Cerebellar cortex (tissue), 1 donor: ENCODE results near the gene PHTF1.
"Not testable (repeated sequence)": the region's sequence is repeated elsewhere in the genome, so short reads cannot be mapped to it uniquely, and the experiment has no call there.

Experiments
- DNase-seq: peaks from one replicate; pipeline ENCODE4 v3.0.0-alpha.2; 2015; ENCODE audit warnings: low spot score

The PHTF1 gene

DNA sequence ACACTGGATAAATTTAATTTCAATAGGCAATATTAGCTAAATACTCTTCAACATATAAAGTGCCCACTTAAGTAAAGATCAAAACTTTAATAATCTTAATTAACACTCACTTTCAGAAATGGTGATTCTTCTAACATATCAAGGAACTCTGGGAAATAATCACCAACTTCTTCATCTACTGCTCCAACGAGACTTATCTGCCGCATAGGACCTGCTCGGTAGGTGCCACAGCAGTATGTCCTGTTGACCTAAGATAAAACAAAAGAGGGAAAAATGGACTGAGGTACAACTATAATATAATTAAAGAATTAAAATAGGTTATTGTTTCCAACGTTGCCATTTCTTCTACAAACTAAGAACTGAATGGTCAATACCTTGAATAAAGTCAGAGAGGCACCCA is 18.3 kb upstream of the PHTF1 start:
- no peak for DNase-seq

DNA sequence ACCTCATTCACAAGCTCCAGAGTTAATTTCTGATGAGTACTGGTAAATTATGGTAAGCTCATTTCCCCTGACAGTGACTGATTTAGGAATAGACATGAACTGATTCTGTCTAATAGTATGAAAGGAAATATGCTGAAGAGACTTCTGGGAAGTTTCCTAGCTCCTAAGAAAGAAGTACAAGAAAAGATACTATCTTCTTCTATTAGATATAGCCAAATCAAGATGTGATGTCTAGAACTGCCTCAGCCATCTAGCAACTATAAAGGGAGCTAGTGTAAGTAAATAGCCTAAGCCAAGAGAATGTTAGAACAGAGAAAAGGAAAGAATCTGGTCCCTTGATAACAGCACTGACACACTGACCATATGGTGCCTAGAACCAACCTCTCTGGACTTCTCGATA is 10.7 kb upstream of the PHTF1 start:
- peak; percentile 71 for DNase-seq

DNA sequence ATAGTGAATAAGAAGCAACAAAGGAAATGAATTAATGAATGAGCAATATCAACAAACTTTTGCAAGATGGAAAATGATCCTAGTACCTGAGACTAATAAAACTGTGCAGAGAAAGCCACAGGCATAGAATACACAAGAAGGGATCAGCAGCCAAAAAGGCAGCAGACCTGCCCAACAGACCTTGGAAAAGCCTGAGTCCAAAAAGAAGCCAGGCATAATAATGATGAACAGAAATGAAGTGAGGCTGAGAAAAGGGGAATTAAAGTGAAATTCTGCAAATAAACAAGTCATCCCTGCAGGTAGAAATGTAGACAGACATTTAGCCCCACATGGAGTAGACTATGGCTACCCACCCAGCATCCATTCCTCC is 10.3 kb upstream of the PHTF1 start:
- DNase-seq = peak; percentile 85

DNA sequence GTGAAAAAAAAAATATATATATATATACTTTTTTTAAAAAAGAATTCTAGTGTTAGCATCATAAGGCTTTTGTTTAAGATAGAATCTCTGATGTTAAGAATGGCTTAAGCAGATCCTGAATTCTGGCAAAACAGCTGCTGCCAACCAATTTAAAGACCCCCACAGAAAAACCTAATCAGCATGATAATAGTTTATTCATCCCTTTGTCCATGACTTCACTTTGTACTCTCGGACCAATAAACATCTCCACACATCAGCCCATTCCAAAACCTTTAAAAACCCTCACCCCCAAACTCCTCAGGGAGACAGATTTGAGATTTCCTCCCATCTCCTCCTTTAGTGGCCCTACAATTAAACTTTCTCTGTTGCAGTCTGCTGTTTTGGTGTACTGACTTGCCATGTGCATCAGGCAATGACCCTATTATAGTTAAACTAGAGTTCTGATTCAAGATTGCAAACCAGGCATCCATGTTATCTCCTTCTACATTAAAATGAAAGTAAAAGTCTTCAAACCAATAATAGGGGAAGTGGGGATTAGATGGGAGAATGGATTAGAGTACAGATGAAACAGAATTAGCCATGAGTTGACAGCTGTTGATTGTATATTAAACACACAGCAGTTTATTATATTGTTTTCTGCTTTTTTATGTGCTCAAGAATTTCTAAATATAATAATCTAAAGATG is 9.8 kb upstream of the PHTF1 start:
- DNase-seq = no peak

DNA sequence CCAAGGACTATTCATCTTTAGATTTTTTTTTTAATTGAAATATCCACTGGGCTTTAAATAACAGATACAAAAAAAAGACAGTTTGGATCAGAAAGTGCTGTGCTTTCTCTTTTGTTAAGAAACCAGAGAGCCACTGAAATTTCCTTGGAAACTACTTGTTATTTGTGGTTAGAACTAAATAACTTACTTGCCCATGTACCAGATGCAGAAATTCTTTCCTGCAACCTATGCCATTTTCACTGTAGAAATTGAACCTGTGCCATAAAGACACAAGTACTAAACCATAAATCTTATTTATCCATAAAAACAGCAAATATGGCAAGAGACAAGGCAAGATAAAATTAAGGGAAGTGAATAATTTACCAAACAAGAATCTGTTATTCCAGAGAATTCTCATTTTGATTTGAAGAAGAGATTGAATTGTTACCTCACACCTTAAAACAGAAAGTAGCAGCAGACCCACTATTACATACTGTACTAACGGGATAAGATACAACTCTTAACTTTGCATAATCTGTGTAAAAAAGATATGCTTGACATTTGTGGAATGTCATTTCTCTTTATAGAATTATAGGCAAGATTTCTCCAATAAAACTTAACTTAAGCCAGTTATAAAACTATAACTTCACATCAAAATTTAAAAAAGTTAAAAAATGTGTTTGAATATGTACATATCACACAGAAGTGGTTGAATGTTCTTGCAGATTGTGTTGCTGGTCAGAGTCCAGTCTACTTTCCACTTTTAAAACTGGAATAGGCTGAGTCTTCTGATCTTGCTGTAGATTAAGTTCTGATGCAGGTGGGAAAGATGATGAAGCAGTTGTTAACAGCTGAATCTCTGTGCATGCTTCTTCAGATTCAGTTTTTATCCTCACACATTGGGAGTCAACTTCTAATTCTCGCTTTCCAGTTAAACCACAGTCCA is 6.3 kb upstream of the PHTF1 start:
- no peak for DNase-seq

DNA sequence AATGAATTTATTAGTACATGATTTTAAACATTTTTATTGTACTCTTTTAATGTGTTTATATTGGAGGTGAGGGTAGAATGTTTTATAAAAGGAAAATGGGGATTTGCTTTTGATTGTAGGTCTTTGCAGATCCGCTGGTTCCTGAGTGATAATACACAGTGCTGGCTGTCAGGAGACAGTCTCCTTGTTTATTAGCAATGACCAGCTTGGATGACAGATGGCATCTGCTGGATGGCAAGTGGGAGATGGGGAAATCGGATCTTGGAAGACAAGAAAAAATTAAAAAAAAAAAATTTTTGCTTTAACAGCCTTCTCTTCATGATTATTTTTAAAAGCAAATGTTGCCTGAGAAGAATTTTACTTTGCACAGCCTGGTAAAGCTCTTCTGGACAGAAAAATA is 4.4 kb upstream of the PHTF1 start:
- DNase-seq = peak; percentile 94

DNA sequence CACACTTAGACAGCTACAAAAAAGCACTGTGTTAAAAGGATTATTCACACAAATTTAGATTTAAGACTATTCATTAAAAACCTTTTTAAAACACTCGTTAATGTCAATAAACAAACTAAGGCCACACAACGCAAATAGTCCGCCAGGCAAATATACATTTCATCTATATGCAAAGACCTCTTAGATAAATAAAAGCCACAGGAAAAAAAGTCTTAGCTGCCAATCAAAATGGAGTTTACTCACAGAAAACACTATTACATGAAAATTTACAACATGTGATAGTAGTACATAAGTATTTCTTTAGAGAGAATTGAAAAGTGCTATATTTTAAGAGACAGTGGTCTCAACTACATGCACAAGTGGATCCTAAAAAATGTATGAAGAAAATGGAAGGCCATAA is 2.7 kb upstream of the PHTF1 start:
- no peak for DNase-seq

DNA sequence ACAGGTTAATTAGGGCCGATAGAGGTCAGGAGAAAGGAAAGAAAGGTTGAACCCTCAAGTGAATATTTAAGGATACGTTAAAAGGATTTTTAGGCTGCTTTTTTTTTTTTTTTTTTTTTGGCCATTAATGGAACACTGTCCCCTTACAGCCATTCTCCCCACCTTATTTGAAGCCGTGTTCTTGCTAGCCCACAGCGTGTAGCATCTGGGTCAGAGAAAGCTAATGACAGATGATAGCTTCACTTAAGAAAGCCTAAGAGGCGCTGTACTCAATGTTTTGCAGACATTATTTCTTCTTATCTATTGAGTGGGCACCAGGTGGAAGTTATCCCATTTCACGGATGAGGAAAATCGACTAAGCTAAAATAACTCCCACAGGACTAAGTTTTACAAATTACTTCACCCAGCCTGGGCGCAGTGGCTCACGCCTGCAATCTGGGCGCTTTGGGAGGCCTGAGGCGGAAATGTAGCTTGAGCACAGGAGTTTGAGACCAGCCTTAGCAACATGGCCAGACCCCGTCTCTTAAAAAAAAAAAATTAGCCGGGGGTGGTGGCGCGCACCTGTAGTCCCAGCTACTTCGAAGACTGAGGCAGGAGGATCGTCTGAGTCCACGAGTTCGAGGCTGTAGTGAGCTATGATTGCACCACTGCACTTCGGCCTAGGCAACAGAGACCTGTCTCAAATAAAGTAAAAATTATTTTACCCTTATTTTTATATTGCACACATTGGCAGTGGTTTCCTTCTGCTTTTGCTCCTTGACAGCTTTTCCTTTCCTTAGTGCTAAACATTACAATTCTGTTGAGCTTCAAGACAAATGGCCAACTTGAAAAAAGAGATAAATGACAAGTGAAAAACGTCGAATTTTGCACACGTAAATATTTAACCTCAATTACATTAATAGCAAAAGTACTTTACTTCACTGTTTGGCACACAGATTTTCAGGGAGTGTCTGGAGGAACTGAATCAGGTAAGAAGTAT is 1.1 kb upstream of the PHTF1 start:
- DNase-seq = no peak

DNA sequence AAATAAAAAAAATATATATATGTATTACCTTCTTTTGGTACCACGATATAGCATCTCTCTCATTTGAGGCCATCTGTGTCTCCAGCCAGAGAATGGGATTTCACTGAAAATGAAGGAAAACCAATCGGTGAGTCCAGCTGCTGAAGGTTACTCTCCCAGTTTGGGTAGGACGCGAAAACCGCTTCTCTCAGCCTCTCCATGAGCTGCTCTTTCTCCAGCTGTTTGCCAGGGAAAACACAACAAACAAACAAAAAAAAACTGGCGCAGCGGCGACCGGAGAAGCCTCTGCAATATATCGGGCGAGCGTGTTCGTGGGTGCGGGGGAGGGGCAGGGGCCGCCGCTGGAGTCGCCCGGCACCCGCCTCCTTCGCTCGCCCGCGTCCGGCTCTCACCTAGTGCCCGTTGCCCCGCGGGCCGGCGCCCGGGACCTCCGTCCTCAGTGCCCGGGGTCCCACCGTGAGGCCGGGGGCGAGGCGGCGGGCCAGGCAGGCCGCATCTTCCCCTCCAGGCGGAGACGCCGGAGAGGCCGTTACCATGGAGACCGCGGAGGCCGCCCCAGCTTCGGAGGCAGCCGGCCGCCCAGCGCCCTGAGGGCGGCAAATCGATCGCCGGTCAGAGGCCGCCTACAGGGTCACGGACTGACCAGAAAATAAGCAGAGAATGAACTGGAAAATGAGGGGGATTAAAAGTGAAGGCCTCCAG is 504 bp downstream of the PHTF1 start:
- DNase-seq = peak; percentile 66

DNA sequence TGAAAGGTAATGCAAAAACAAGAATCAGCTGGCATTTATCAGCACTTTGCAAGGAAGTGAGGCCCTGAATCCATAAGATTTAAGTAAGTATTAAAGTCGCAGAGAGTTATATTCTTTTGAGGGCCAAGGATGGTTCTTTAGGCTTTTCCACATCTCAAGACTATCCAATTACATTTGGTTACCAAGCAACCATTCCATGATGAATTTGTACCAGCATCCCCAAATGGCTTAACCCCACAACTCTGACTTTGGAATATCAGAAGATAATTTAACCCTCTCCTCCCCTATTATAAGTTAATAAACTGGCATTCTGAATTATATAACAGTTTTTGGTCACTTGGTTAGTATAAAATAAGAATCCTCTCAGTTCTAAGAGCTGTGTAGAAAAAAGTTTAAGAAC is 2.8 kb downstream of the PHTF1 start:
- DNase-seq = no peak

DNA sequence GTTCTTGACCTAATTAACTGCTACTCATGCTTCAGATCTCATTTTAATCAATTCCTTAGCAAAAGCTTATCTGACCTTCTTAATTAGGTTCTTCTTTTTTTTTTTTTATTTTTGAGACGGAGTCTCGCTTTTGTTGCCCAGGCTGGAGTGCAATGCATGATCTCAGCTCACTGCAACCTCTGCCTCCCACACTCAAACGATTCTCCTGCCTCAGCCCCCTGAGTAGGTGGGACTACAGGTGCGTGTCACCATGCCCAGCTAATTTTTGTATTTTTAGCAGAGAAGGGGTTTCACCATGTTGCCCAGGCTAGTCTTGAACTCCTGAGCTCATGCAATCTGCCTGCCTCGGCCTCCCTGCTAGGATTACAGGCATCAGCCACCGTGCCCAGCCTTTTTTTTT is 6.0 kb downstream of the PHTF1 start:
- DNase-seq = not testable (repeated sequence)

DNA sequence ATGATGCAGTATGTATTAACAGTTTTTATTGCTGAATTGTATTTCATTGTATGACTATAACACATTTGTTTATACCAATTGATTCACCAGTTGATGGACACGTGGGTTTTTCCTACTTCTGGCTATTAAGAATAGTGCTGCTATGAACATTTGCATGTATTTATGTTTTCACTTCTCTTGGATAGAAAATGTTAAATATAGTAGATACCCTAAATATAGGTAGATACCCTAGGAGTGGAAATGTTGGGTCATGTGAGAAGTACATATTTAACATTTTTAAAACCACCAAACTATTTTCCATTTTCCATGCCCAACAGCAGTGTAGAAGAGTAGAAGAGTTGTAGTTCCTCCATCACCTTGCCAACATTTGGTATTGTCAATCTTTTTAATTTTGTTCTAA is 7.8 kb downstream of the PHTF1 start:
- no peak for DNase-seq

DNA sequence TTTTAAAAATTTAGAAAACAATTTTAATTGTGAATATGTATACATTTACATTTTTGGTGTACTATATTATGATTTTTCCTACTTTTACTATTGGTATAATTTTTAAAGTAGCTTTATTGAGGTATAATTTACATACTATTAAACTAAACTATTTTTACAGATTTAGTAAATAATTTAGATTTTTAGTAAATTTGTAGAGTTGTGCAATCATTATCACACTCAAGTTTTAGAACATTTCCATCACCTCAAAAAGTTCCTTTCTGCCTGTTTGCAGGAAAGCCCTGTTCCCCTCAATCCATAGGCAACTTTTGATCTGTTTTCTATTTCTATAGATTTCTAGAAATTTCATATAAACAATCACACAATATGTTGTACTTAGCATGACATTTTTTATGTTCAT is 8.2 kb downstream of the PHTF1 start:
- DNase-seq = no peak

DNA sequence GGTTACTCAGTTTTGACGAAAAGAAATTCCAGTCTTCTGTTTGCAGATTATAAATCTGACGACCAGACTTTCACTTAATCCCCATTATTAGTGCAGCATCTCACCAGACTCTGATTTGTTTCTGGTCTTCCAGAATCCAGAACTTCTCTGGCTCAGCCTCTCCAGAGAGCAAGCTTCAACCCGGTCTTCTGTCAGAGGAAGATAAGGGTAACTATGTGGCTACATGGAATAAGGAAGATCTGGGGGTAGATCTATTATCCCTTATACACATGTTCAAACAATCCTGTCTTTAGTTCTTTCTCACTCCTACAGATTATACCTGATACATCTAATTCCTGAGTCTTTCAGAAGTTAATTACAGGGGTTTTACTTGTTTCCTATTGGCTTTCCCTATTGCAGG is 9.9 kb downstream of the PHTF1 start:
- no peak for DNase-seq

DNA sequence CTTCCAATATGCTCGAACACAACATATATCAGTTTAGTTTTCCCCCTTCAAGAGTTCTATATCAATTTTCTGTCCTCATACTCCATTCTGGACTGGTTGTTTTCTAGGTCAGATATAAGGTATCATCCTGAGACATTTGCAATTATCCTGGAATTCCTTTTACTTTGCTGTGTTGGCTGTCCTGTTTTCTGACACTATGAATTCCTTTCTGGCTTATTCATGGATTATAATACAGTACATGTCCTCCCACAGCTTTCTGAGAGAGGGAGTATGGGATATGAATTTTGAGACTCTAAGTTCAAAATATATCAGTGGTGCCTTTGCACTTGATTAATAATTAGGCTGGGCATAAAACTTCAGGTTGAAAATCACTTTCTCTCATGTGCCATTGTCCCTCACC is 11.9 kb downstream of the PHTF1 start:
- DNase-seq = no peak

DNA sequence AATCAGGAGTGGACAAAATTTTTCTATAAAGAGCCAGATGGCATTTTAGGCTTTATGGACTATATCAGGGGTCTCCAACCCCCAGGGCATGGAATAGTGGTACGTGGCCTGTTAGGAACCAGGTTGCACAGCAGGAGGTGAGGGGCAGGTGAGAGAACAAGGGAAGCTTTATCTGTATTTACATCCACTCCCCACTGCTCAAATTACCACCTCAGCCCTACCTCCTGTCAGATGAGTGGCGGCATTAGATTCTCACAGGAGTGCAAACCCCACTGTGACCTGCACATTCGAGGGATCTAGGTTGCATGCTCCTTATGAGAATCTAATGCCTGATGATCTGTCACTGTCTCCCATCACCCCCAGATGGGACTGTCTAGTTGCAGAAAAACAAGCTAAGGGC is 13.9 kb downstream of the PHTF1 start:
- no peak for DNase-seq

DNA sequence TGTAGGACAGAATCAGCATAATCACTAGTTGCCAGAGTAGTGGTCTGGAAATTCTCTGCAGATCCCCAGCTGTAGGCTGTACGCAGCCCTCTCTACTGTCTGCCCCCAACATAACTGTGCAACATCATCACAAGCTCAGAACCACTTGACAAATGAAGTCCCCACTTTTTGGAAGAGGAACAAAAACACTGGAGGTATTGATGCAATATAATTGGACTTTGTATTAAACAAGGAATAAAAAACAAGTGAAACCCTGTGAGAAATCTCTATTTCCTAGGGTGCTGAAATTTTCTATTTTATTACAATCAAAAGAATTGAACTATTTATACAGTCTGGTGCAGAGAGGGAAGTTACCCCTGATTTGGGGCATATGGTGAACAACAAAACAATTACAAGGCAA is 15.2 kb downstream of the PHTF1 start:
- no peak for DNase-seq

DNA sequence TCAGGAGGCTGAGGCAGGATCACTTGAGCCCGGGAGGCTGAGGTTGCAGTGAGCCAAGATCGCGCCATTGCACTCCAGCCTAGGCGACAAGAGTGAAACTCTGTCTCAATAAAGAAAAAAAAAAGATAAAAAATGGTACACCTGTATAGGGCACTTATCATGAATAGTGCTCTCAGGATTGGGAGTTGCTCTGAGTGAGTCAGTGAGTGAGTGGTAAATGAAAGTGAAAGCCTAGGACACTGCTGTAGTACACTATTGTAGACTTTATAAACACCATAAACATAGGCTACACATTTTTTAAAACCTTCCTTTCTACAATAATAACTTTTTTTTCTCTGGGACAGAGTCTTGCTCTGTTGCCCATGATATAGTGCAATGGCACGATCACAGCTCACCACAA is 16.8 kb downstream of the PHTF1 start:
- DNase-seq = no peak

DNA sequence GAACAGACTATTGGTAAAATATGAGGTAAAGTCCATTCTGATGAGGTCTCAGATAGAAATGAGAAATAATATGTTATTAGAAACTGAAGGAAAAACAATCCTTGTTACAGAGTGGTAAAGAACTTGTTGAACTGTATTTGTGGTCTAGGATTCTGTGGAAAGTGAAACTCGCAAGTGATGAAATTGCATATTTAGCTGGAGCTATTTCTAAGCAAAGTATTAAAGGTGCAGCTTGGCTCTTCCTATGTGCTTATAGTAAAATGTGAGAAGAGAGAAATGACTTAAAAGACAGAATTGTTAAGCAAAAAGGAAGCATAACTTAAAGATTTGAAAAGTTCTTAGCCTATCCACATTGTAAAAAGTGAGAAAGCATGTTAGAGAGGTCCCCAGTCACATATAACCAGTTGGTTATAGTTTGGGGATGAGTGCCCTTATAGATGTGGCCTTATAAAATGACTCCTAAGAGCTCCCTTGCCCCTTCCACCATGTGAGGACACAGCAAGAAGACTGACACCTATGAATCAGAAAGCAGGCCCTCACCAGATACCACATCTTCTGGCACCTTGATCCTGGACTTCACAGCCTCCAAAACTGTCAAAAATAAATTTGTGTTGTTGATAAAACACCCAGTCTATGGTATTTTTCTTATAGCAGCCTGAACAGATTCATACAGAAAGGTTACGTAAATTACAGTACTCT is 24.8 kb downstream of the PHTF1 start:
- DNase-seq = no peak

DNA sequence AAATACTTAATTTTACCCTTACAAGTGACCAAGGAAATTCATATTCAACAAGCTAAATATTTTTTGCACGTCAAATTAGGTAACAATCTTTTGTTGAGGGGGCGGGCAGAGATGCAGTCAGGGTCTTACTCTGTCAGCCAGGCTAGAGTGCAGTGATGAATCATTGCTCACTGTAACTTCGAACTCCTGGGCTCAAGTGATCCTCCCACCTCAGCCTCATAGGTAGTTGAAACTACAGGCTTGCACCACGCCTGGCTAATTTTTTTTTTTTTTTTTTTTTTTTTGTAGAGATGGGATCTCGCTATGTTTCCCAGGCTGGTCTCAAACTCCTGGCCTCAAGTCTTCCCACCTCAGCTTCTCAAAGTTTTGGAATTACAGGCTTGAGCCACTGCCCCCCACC is 26.5 kb downstream of the PHTF1 start:
- no peak for DNase-seq

DNA sequence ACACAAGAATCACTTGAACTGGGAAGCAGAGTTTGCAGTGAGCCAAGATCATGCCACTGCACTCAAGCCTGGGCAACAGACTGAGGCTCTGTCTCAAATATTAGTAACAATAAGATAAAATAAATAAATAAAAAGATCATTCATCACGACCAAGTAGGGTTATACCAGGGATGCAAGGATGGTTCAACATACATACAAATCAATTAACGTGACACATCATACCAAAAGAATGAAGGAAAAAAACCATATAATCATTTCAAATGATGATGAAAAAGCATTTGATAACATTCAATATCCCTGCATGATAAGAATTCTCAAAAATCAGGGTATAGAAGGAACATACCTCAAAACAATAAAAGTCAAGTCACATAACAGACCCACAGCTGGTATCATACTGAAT is 38.3 kb downstream of the PHTF1 start:
- no peak for DNase-seq
